PFSK-1 (cell line): ENCODE results near the gene RAB21.

Experiments used
- POLR2AphosphoS5 ChIP-seq: IDR thresholded peaks from 2 replicates; pipeline ENCODE4 v1.6.1; 2012; ENCODE audit warnings: low read depth, mild to moderate bottlenecking, control low read depth, low read length, moderate library complexity
- REST ChIP-seq, 2 experiments: IDR thresholded peaks; 2 replicates each; pipeline versions ENCODE4 v1.6.1 to v1.8.0; 2011 to 2012; ENCODE audit warnings: low read depth in 2 of 2, low read length in 2 of 2, control low read depth in 1 of 2, inconsistent platforms in 1 of 2, mild to moderate bottlenecking in 1 of 2, moderate library complexity in 1 of 2; ENCODE audit not compliant: insufficient read depth in 1 of 2
- SIN3A ChIP-seq: IDR thresholded peaks from 2 replicates; pipeline ENCODE4 v1.6.1; 2012; ENCODE audit warnings: mild to moderate bottlenecking, low read length, moderate library complexity, borderline replicate concordance; ENCODE audit not compliant: insufficient read depth
- TAF1 ChIP-seq: IDR thresholded peaks from 2 replicates; pipeline ENCODE4 v1.6.1; 2012; ENCODE audit warnings: low read length, control low read depth, borderline replicate concordance; ENCODE audit not compliant: insufficient read depth

GRCh38 chr12:71790331-71790730 lies 35.7 kb downstream of the RAB21 start:
- TF ChIP-seq TAF1 (no peak), SIN3A (no peak), REST (IDR thresholded peaks at IDR 0.05; ENCODE audit: insufficient read depth in 1 of 2, low read depth in 2 of 2, low read length in 2 of 2) (no peak), POLR2AphosphoS5 (no peak)
